ENCODE measurements around the gene ADAM30.
A peak's percentile ranks its signal among the peaks of the same experiment; 100 is the strongest.

ADAM30 gene

DNA sequence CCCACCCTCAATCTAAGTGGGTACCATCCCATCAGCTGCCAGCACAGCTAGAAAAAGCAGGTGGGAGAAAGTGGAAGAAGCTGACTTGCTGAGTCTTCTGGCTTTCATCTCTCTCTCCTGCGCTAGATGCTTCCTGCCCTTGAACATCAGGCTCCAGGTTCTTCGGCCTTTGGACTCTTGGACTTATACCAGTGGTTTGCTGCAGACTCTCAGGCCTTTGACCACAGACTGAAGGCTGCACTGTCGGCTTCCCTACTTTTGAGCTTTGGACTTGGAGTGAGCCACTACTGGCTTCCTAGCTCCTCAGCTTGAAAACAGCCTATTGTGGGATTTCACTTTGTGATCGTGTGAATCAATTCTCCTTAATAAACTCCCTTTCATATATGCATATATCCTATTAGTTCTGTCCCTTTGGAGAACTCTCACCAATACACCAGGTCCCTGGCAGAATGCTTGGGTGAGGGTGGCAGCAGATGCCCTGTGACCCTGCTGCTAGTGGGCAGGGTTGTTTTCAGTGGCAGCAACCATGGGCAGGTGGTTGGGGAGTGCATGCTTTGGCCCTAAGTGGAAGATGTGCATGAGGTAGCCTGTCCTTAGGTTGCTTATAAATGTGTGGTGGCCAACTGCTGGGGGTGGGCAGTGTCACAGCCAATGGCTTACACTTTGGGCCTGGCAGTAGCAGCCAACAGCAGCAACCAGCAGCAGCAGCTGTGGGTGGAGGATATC lies 10.8 kb upstream of the ADAM30 start:
- no peak for DNase-seq

DNA sequence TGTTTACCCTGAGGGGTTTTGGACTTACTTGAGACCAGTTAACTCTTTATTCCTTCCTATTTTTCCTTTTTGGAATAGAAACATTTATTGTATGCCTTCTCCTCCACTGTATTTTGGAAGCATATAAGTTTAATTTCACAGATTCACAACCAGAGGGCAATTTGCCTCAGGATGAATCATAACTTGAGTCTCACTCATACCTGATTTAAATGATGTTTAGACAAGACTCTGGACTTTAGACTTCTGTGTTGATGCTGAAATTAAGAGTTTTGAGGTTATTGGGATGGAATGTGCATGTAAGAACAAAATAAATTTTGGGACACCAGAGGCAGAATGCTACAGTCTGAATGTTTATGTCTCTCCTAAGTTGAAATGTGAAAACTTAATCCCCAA lies 7.1 kb upstream of the ADAM30 start:
- no peak for DNase-seq

GRCh38 chr1:119902775-119903442 lies 6.6 kb upstream of the ADAM30 start:
- DNase-seq: no peak

- DNase-seq: no peak
These were observed 2.8 kb upstream of the ADAM30 start for GRCh38 chr1:119898981-119899720.

DNA sequence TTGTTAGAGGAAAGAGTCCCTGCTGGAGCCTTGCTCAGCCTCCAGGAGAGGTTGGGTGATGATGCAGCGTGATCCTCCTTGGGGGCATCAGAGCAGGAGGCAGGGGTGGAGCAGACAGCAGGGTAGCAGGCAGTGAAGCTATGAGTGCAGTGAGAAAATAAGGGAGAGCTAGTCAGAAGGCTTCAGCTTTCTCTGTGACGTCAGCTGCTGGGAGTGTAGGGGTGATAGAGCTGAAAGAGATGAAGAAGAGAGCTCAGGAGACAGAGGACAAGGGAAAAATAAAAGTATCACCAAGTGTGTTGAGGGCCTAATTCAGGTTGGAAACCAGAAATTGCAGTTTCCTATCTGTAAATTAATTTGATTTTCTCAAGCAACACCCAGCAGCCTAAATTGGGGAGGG lies 2.2 kb upstream of the ADAM30 start:
- DNase-seq: no peak

DNA sequence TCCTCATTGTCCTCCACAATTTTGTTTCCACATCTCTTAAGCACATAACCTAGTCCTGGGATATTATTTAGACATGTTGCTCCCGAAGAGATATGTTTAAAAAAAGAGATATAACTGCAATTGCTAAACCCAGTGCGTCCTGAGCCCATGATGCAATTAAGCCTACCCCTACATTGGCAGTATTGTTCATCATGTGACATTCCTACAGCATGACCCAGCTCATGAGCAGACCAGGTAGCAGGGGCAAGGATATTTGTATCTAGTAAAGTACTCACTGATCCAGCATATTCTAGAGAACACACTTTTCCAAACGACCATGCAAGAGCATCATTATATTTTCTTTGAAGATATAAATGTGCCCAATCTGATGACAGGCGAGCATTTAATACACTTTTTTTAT lies 1.2 kb downstream of the ADAM30 start:
- DNase-seq: no peak

- DNase-seq: no peak
These were observed 2.3 kb downstream of the ADAM30 start for GRCh38 chr1:119893827-119894700.

- no peak for DNase-seq
These were observed 3.0 kb downstream of the ADAM30 start for GRCh38 chr1:119893238-119893791.

- no peak for DNase-seq
These were observed 4.9 kb downstream of the ADAM30 start for GRCh38 chr1:119891386-119891785.

GRCh38 chr1:119888476-119888875 lies 7.8 kb downstream of the ADAM30 start:
- DNase-seq: no peak

DNA sequence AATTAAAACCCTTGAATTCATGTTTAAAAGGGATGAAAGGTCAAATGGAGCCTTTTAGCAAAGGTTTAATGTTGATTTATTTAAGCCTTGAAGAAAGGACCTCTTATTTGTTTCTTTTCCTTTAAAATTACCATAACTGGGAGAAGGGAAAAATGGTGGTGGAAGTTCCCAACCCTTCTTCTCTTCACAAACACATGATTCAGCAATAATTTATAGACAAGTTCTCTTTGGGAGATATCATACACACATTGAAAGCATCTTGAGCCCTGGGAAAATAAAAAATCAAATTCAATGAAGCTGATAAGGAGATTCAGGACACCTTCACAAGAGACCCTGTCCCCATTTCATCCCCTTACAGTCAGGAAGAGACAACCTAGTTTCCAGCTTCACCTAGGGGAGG lies 8.9 kb downstream of the ADAM30 start:
- no peak for DNase-seq

DNA sequence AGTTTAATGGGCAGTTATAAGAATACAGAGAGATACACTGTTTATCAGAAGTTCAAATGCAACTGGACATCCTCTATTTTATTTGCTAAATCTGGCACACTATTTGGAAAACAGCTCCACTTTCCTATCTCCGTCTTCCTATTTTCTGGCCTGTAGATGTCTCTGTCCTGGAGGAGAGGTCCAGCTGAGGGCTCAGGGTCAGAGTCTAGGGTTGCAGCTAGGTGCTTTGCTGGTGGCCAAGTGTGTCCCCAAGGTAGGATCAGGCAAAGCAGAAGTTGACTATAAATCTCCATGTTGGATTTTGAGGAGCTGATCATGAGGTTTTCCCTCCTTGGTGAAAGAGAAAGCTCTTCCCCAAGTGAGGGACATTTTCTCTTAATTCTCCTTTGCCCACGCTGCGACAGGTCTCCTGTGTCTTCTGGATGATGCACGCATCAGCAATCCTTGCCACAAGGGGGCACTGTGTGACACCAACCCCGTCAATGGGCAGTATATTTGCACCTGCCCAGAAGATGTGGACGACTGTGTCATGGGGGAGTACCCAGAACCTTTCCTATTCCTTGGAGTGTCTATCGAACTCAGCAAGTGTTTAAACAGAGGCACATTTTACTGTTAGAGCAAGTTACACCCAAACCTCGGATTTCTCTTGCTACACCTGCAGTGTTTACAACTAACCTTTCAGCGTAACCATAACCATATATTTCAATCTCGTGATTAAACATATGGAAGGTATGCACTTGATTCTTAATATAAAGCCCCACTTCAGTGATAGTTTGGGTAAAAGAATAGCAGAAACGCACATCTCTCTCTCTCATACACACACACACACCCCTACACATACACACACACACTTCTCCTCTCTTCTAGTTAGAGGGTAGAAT lies 10.2 kb downstream of the ADAM30 start:
- no peak for DNase-seq

- DNase-seq: no peak
These were observed 11.6 kb downstream of the ADAM30 start for GRCh38 chr1:119884711-119885110.

DNA sequence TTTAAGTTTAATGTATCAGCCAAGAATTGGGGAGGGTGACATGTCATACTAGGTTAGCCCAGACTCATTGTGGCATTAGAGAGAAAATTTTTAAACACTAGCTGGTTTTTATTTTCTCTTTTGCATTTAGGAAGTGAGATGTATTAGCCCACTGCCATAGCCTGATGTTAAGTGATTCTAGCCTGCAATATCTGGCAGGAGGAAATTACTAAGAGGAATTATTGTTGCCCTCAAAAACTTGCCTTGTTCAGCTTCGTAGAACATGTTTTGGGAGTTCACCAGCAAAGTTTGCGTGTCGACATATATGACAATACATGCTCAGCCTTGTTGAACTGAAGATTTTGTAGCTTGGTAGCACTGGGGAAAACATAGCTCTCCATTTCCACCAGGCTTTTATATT lies 12.5 kb downstream of the ADAM30 start:
- no peak for DNase-seq

DNA sequence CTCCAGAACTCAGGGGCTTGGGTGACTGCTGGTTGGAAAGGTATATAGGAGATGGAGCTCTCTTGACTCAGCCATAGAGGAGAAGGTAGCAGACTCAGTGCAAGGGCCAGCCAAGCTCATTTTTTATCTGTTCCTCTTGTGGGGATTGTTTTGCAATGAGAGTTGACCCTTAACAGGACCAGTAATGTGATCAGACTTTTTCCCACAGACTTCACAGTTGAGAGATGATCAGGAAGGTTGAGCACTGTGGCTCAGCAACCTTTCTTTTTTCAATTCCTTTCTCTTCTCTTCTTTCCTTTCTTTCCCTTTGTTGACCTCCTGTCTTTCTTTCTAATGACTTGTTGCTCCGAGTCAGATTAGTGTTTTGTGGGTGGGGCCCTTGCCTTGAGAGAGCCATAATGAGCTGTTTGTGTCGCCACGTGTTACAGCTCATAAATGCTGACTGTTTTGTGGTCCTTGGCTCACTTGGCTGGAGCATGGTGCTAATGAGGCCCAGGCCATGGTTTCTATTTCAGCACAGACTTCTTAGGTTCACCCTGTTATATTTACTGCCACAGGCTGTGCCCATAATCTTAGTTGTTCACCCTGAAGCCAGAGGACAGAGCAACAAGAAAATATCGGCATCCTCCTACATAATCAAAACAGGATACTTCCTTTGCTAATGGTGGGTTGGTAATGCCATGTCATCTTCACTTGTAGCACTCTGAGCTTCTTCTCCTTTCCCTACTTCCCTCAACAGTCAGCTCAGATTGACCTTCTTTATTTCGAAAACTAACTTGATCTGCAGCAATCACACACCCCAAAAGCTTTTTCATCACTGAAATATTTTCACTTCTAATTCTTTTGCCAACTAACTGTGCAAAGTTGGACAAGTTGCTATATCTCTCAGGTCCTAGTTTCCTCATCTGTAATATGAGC lies 13.9 kb downstream of the ADAM30 start:
- DNase-seq: no peak

DNA sequence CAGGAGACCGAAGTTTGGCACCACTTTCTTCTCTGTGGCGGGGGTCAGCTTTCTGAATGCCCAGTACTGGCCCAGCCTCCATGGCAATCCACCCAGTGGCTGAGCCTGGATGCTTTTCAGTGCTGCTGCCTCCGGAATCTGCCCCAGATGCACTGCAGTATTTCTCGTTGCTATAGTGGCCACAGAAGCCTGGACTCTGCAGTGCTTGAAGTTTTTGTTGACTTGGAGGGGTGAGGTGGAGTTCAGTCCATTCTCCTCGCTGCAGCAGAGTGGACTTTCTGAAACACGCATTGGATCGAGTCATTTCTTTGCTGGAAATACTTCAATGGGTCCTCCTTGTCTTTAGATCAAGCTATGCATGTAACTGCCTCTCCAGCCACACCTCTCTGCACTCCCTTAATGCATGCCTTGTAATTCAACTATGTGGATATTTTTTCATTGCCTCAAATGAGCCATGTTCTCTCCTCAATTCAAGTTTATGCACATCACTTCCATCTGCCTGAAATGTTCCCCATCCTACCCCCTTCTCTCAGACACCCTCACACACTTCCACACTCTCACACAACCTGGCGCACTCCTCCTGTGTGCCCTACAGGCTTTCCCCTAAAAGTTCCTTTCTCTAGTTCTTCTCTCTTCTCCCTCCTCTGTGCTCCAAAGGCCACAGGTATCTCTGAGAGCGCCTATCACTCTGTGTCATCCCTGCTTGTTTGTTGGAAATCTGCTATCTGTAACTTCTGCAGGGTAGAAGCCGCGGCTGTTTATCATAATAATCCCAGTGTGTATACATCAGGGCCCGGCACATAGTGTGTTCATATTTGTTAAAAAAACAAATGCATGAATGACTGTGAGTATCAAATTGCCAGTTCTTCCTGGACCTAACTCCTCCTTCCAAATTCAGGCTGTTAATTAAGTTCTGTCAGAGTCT lies 16.5 kb downstream of the ADAM30 start:
- no peak for DNase-seq

DNA sequence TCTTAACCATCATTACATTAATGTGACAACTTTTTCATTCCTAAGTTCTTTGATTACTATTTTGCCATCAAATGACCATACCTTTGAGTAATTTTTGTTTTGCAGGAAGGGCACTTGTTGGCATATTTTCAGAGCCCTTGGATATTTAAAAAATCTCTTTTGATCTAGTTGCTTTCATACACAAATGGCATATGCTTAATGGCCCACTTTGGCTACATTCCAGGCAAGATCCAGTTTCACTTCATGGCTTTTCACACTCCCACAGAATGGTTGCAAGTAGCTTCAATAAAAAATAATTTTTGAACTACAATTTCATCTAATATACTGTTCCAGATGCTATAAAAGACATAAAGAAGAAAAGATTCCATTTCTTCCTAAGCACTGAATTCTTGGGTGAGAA lies 18.1 kb downstream of the ADAM30 start:
- peak; percentile 24 for DNase-seq

DNA sequence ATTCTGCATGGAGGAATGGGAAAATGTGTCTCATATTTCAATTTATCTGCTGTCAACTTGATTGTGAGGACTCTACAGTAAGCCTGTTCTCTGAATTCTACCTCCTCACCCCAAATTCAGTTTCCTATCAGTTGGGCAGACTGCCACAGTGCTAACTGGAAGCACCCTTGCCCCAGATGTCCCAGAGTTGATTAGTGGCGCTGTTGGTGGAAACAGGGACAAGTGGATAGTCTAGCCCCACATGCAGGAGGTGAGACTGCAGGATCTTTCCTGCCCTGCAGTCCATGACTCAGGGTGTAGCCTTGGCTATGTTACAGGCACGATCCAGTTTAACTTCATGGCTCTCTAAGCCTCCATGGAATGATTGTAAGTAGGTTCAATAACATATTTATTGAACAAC lies 22.1 kb downstream of the ADAM30 start:
- no peak for DNase-seq

Data from NCI-H524 treated with DMSO at 0.1 percent for 48 hours (cell line).